MM.1S (cell line): ENCODE measurements around the gene WDR4.

Experiments
- CTCF ChIP-seq: fragments of 300-600 bp; sonication (generic); IDR thresholded peaks from 2 replicates; pipeline ENCODE4 v1.5.1; 2016; ENCODE audit warnings: antibody characterized with exemption, low read length, mixed read lengths
- EZH2 ChIP-seq: fragments of 300-600 bp; sonication (generic); optimal IDR thresholded peaks from 2 replicates; pipeline ENCODE3; 2017; ENCODE audit warnings: low read depth, mild to moderate bottlenecking, antibody characterized with exemption, low read length, mixed read lengths

- no peak for TF ChIP-seq CTCF
- TF ChIP-seq EZH2: no peak
Observed at GRCh38 chr21:42851812-42852665, 27.3 kb downstream of the WDR4 start.
